Smooth muscle cell of trachea (primary cell): ENCODE data around the gene ORMDL3. TPM values are rescaled to one million over a fixed set of nuclear protein-coding genes. Genes with fewer than 3 reads are reported as not detected.

ENCODE experiments used
- total RNA-seq: library from RNA; depleted of rRNA; stranded (reverse); fragments of >200 nt; gene quantifications from 2 replicates; pipeline ENCODE4 v1.2.1, GENCODE V29; 2014

ORMDL3 gene
- 50.5 and 81.0 TPM in 2 replicates for total RNA-seq

GRCh38 chr17:39927101-39927928 lies at the start of gene ORMDL3, which contains the start of gene LRRC3C:
Gene ORMDL3 (minus strand): TSS chr17:39927601. CDS start chr17:39924203, 3,398 bp downstream.
Gene LRRC3C (plus strand): TSS chr17:39927732. CDS start chr17:39941524, 13,792 bp downstream.

GRCh38 chr17:39962642-39963220 lies 35.3 kb upstream of the ORMDL3 start, which contains the start of gene GSDMA:
Gene GSDMA (plus strand): TSS chr17:39963004. CDS start chr17:39965688, 2,684 bp downstream.

Other genes starting within 250 kb of the ORMDL3 start
- 13.2 and 20.2 TPM in 2 replicates for gene PGAP3, start 239.5 kb downstream of the ORMDL3 start, total RNA-seq
- gene ERBB2, start 227.5 kb downstream of the ORMDL3 start, total RNA-seq, result 37.1 and 50.3 TPM in 2 replicates
- 21.4 and 21.8 TPM in 2 replicates for gene MIEN1, start 197.1 kb downstream of the ORMDL3 start, total RNA-seq
- gene GRB7, start 189.7 kb downstream of the ORMDL3 start, total RNA-seq, result 0.17 and 0.44 TPM in 2 replicates
- gene IKZF3, start 63.3 kb downstream of the ORMDL3 start, total RNA-seq, result 0.33 TPM in 1 of 2 replicates, not detected in the other
- gene ZPBP2, start 59.4 kb downstream of the ORMDL3 start, total RNA-seq, result not detected in 2 replicates
- gene GSDMB, start 9.0 kb downstream of the ORMDL3 start, total RNA-seq, result 7.3 and 8.3 TPM in 2 replicates
- not detected in 2 replicates for gene LRRC3C, start 131 bp upstream of the ORMDL3 start, total RNA-seq
- gene GSDMA, start 35.4 kb upstream of the ORMDL3 start, total RNA-seq, result not detected in 2 replicates
- gene PSMD3, start 53.2 kb upstream of the ORMDL3 start, total RNA-seq, result 94.0 and 107 TPM in 2 replicates
- gene CSF3, start 87.8 kb upstream of the ORMDL3 start, total RNA-seq, result 0.33 TPM in 1 of 2 replicates, not detected in the other
- 48.1 and 58.2 TPM in 2 replicates for gene MED24, start 126.8 kb upstream of the ORMDL3 start, total RNA-seq
- 35.8 and 67.6 TPM in 2 replicates for gene THRA, start 135.4 kb upstream of the ORMDL3 start, total RNA-seq
- gene NR1D1, start 173.0 kb upstream of the ORMDL3 start, total RNA-seq, result 1.7 and 6.6 TPM in 2 replicates
- 48.6 and 54.7 TPM in 2 replicates for gene MSL1, start 194.4 kb upstream of the ORMDL3 start, total RNA-seq
- gene CASC3, start 212.9 kb upstream of the ORMDL3 start, total RNA-seq, result 32.9 and 33.7 TPM in 2 replicates
- gene RAPGEFL1, start 249.9 kb upstream of the ORMDL3 start, total RNA-seq, result 1.2 and 2.5 TPM in 2 replicates